Activated CD4-positive, alpha-beta memory T cell treated with anti-CD3 and anti-CD28 coated beads, Interleukin-2, amount 10 ng/mL, durations not matched to agents 7 days and 5 days (primary cell): ENCODE data around the gene PHIP. TPM values are rescaled to one million over a fixed set of nuclear protein-coding genes. Genes with fewer than 3 reads are reported as not detected.

Experiments
- CTCF ChIA-PET: fragments of 350-600 bp; sonication (Branson Sonifier 250); formaldehyde crosslinking; loops from one replicate; lab custom pipeline; 2021; ENCODE audit warnings: antibody characterized with exemption, inconsistent platforms; lab: Charles Lee
- POLR2A ChIA-PET: fragments of 350-600 bp; sonication (Branson Sonifier 250); formaldehyde crosslinking; loops from one replicate; lab custom pipeline; 2021; ENCODE audit warnings: antibody characterized with exemption; lab: Charles Lee
- DNase-seq: peaks from one replicate; pipeline ENCODE4 v3.0.0-alpha.2; 2020
- H3K27ac Mint-ChIP-seq: one replicate; pipeline ENCODE4 v1.8.0; 2021; ENCODE audit warnings: mild to moderate bottlenecking, mixed read lengths
- H3K27me3 Mint-ChIP-seq: one replicate; pipeline ENCODE4 v1.8.0; 2021; ENCODE audit warnings: mixed read lengths
- H3K36me3 Mint-ChIP-seq: one replicate; pipeline ENCODE4 v1.8.0; 2021; ENCODE audit warnings: low read depth, mixed read lengths
- H3K4me1 Mint-ChIP-seq: one replicate; pipeline ENCODE4 v1.8.0; 2021; ENCODE audit warnings: mixed read lengths
- H3K4me3 Mint-ChIP-seq: one replicate; pipeline ENCODE4 v1.8.0; 2021; ENCODE audit warnings: mild to moderate bottlenecking, mixed read lengths
- H3K9me3 Mint-ChIP-seq: one replicate; pipeline ENCODE4 v1.8.0; 2021; ENCODE audit warnings: mixed read lengths
- total RNA-seq, 2 experiments: library from RNA; stranded (reverse); gene quantifications; one replicate each; pipeline ENCODE4 v1.2.3, GENCODE V29; 2021

Gene PHIP
- total RNA-seq, 2 experiments from 2014 or later: 31.8 to 34.0 TPM

GRCh38 chr6:79065232-79065631 is 12.8 kb downstream of the PHIP start:
- CTCF ChIA-PET: no interaction called here
- DNase-seq: no peak
- no peak overlapping the region for H3K4me3 Mint-ChIP-seq
- H3K27ac Mint-ChIP-seq: no peak overlapping the region
- peaks cover 12% of the 10 kb centered on the region for H3K36me3 Mint-ChIP-seq
- POLR2A ChIA-PET: no interaction called here
- peaks cover 3% of the 10 kb centered on the region for H3K4me1 Mint-ChIP-seq
- no peaks in the 10 kb centered on the region for H3K27me3 Mint-ChIP-seq
- H3K9me3 Mint-ChIP-seq: no peaks in the 10 kb centered on the region

GRCh38 chr6:79064635-79065034 is 13.4 kb downstream of the PHIP start:
- no peaks in the 10 kb centered on the region for H3K27me3 Mint-ChIP-seq

GRCh38 chr6:79062708-79063107 is 15.3 kb downstream of the PHIP start:
- CTCF ChIA-PET: no interaction called here
- Mint-ChIP-seq H3K4me1 (peaks cover 2% of the 10 kb centered on the region), H3K36me3 (peaks cover 25% of the 10 kb centered on the region)

More at GRCh38 chr6:79064635-79065034, 13.4 kb downstream of the PHIP start:
- Mint-ChIP-seq H3K27ac (no peak overlapping the region), H3K36me3 (peaks cover 16% of the 10 kb centered on the region), H3K4me1 (peaks cover 2% of the 10 kb centered on the region), H3K4me3 (no peak overlapping the region), H3K9me3 (no peaks in the 10 kb centered on the region)
- ChIA-PET POLR2A (interaction anchor here (5.4 kb wide), 1 partner anchor 13 kb away, joined by 30 read pairs; the partner anchor contains the start of gene PHIP), CTCF (no interaction called here)
- DNase-seq: no peak

GRCh38 chr6:79057746-79058145 is 20.3 kb downstream of the PHIP start:
- Mint-ChIP-seq H3K9me3 (peaks cover under 1% of the 10 kb centered on the region), H3K27me3 (no peaks in the 10 kb centered on the region), H3K36me3 (peaks cover 63% of the 10 kb centered on the region), H3K27ac (no peak overlapping the region), H3K4me3 (no peak overlapping the region), H3K4me1 (peaks cover 6% of the 10 kb centered on the region)
- no peak for DNase-seq
- ChIA-PET POLR2A (no interaction called here), CTCF (no interaction called here)

More at GRCh38 chr6:79062708-79063107, 15.3 kb downstream of the PHIP start:
- H3K27ac Mint-ChIP-seq: no peak overlapping the region
- POLR2A ChIA-PET: interaction anchor here (0.6 to 5.4 kb wide), 2 partner anchors 9 to 15 kb away, joined by 3 to 30 read pairs; partner anchors contain the start of gene PHIP
- H3K4me3 Mint-ChIP-seq: no peak overlapping the region
- no peak for DNase-seq
- H3K27me3 Mint-ChIP-seq: no peaks in the 10 kb centered on the region
- no peaks in the 10 kb centered on the region for H3K9me3 Mint-ChIP-seq

- DNase-seq: no peak
- Mint-ChIP-seq H3K27me3 (no peaks in the 10 kb centered on the region), H3K4me1 (peaks cover 6% of the 10 kb centered on the region), H3K9me3 (peaks cover 7% of the 10 kb centered on the region), H3K36me3 (peaks cover 77% of the 10 kb centered on the region), H3K4me3 (no peak overlapping the region), H3K27ac (no peak overlapping the region)
- POLR2A ChIA-PET: no interaction called here
- CTCF ChIA-PET: no interaction called here
Measured at GRCh38 chr6:79056226-79056625, 21.8 kb downstream of the PHIP start.

GRCh38 chr6:79048611-79049010 is 29.4 kb downstream of the PHIP start:
- ChIA-PET POLR2A (interaction anchor here (1.0 to 1.5 kb wide), 2 partner anchors 19 to 28 kb away, joined by 3 to 5 read pairs; no protein-coding TSS in a partner anchor), CTCF (interaction anchor here (0.7 to 1.7 kb wide), 3 partner anchors 23 to 242 kb away, joined by 3 to 5 read pairs (median 4); no protein-coding TSS in a partner anchor)
- H3K36me3 Mint-ChIP-seq: peaks cover 66% of the 10 kb centered on the region
- peaks cover 5% of the 10 kb centered on the region for H3K4me1 Mint-ChIP-seq
- H3K9me3 Mint-ChIP-seq: peaks cover 7% of the 10 kb centered on the region
- no peak for DNase-seq
- H3K27me3 Mint-ChIP-seq: no peaks in the 10 kb centered on the region
- no peak overlapping the region for H3K27ac Mint-ChIP-seq
- no peak overlapping the region for H3K4me3 Mint-ChIP-seq

GRCh38 chr6:79047072-79047471 is 31.0 kb downstream of the PHIP start:
- CTCF ChIA-PET: no interaction called here
- no peak overlapping the region for H3K27ac Mint-ChIP-seq

GRCh38 chr6:79045966-79046365 is 32.1 kb downstream of the PHIP start:
- peaks cover 23% of the 10 kb centered on the region for H3K4me1 Mint-ChIP-seq
- no peak overlapping the region for H3K4me3 Mint-ChIP-seq
- H3K9me3 Mint-ChIP-seq: no peaks in the 10 kb centered on the region
- DNase-seq: no peak
- H3K36me3 Mint-ChIP-seq: peaks cover 58% of the 10 kb centered on the region
- ChIA-PET CTCF (no interaction called here), POLR2A (interaction anchor here (1.6 kb wide), 1 partner anchor 31 kb away, joined by 8 read pairs; the partner anchor contains the start of gene PHIP)
- H3K27me3 Mint-ChIP-seq: no peaks in the 10 kb centered on the region
- no peak overlapping the region for H3K27ac Mint-ChIP-seq

More at GRCh38 chr6:79047072-79047471, 31.0 kb downstream of the PHIP start:
- Mint-ChIP-seq H3K4me1 (peaks cover 17% of the 10 kb centered on the region), H3K4me3 (no peak overlapping the region), H3K36me3 (peaks cover 57% of the 10 kb centered on the region), H3K9me3 (peaks cover 2% of the 10 kb centered on the region), H3K27me3 (no peaks in the 10 kb centered on the region)
- POLR2A ChIA-PET: no interaction called here
- no peak for DNase-seq

GRCh38 chr6:79042799-79043126 is 35.3 kb downstream of the PHIP start:
- peaks cover 62% of the 10 kb centered on the region for H3K36me3 Mint-ChIP-seq
- no peaks in the 10 kb centered on the region for H3K9me3 Mint-ChIP-seq
- DNase-seq: no peak
- no peak overlapping the region for H3K27ac Mint-ChIP-seq
- CTCF ChIA-PET: no interaction called here
- no peaks in the 10 kb centered on the region for H3K27me3 Mint-ChIP-seq
- no peak overlapping the region for H3K4me3 Mint-ChIP-seq
- POLR2A ChIA-PET: interaction anchor here (0.8 to 3.3 kb wide), 3 partner anchors 34 to 35 kb away, joined by 3 to 25 read pairs (median 3); partner anchors contain the start of gene PHIP
- peaks cover 37% of the 10 kb centered on the region for H3K4me1 Mint-ChIP-seq

GRCh38 chr6:79042088-79042798 is 35.8 kb downstream of the PHIP start:
- H3K4me1 Mint-ChIP-seq: peaks cover 37% of the 10 kb centered on the region

GRCh38 chr6:79040083-79040482 is 38.0 kb downstream of the PHIP start:
- Mint-ChIP-seq H3K27me3 (no peaks in the 10 kb centered on the region), H3K36me3 (peaks cover 69% of the 10 kb centered on the region), H3K4me1 (peaks cover 38% of the 10 kb centered on the region), H3K4me3 (no peak overlapping the region), H3K9me3 (no peaks in the 10 kb centered on the region), H3K27ac (no peak overlapping the region)
- DNase-seq: no peak
- ChIA-PET CTCF (no interaction called here), POLR2A (no interaction called here)

More at GRCh38 chr6:79042088-79042798, 35.8 kb downstream of the PHIP start:
- CTCF ChIA-PET: no interaction called here
- H3K9me3 Mint-ChIP-seq: no peaks in the 10 kb centered on the region
- no peak overlapping the region for H3K27ac Mint-ChIP-seq
- no peak for DNase-seq
- POLR2A ChIA-PET: interaction anchor here (1.1 to 3.3 kb wide), 2 partner anchors 34 to 36 kb away, joined by 3 to 25 read pairs; partner anchors contain the start of gene PHIP
- H3K4me3 Mint-ChIP-seq: no peak overlapping the region
- no peaks in the 10 kb centered on the region for H3K27me3 Mint-ChIP-seq
- H3K36me3 Mint-ChIP-seq: peaks cover 63% of the 10 kb centered on the region

- Mint-ChIP-seq H3K4me3 (no peak overlapping the region), H3K4me1 (peaks cover 37% of the 10 kb centered on the region)
- POLR2A ChIA-PET: no interaction called here
Measured at GRCh38 chr6:79038061-79038460, 40.0 kb downstream of the PHIP start.

GRCh38 chr6:79034865-79035264 is 43.2 kb downstream of the PHIP start:
- ChIA-PET CTCF (no interaction called here), POLR2A (no interaction called here)
- H3K4me3 Mint-ChIP-seq: no peak overlapping the region
- no peak for DNase-seq
- peaks cover 71% of the 10 kb centered on the region for H3K36me3 Mint-ChIP-seq
- H3K27ac Mint-ChIP-seq: no peak overlapping the region
- H3K9me3 Mint-ChIP-seq: no peaks in the 10 kb centered on the region
- peaks cover 25% of the 10 kb centered on the region for H3K4me1 Mint-ChIP-seq
- no peaks in the 10 kb centered on the region for H3K27me3 Mint-ChIP-seq

More at GRCh38 chr6:79038061-79038460, 40.0 kb downstream of the PHIP start:
- Mint-ChIP-seq H3K27ac (no peak overlapping the region), H3K9me3 (no peaks in the 10 kb centered on the region), H3K27me3 (no peaks in the 10 kb centered on the region), H3K36me3 (peaks cover 72% of the 10 kb centered on the region)
- CTCF ChIA-PET: no interaction called here
- no peak for DNase-seq
